ENCODE measurements around the gene ENTPD6.

The ENTPD6 gene

GRCh38 chr20:25203871-25204320 lies 8.4 kb downstream of the ENTPD6 start:
- Histone ChIP-seq H3K4me2 (ENCODE audit: low read length) (no peak overlapping the region), H3K27ac (ENCODE audit: low read depth, low read length) (no peak overlapping the region), H3K4ac (ENCODE audit: low read depth, low read length) (no peak overlapping the region), H3K4me1 (ENCODE audit: control insufficient read depth, low read depth, low read length) (no peaks in the 10 kb centered on the region), H3K9ac (ENCODE audit: low read length) (no peak overlapping the region), H2BK120ac (ENCODE audit: low read depth, low read length) (no peak overlapping the region), H3K36me3 (ENCODE audit: control insufficient read depth, insufficient read depth, low read length) (no peaks in the 10 kb centered on the region), H3K79me1 (ENCODE audit: low read length) (peaks cover 4% of the 10 kb centered on the region), H3K4me3 (ENCODE audit: low read length) (no peak overlapping the region), H2BK15ac (replicated peaks; ENCODE audit: low read depth) (no peak overlapping the region), H3K27me3 (ENCODE audit: insufficient read depth, low read length, poor library complexity) (no peaks in the 10 kb centered on the region), H3K23ac (ENCODE audit: low read length) (no peak overlapping the region), H2AK5ac (ENCODE audit: low read length) (no peak overlapping the region), H4K8ac (ENCODE audit: low read depth, low read length) (no peak overlapping the region), H4K5ac (ENCODE audit: low read length) (no peak overlapping the region), H3K18ac (ENCODE audit: low read length) (no peak overlapping the region), H3K79me2 (ENCODE audit: control insufficient read depth, insufficient read depth, low read length) (no peaks in the 10 kb centered on the region), H3K56ac (ENCODE audit: low read length) (no peak overlapping the region), H2BK5ac (ENCODE audit: low read length) (no peak overlapping the region)
- WGBS (ENCODE audit: extremely low coverage, insufficient coverage, low lambda C conversion rate): no CpG with 5 or more reads among the region's 1 CpG
- DNase-seq: no peak

DNA sequence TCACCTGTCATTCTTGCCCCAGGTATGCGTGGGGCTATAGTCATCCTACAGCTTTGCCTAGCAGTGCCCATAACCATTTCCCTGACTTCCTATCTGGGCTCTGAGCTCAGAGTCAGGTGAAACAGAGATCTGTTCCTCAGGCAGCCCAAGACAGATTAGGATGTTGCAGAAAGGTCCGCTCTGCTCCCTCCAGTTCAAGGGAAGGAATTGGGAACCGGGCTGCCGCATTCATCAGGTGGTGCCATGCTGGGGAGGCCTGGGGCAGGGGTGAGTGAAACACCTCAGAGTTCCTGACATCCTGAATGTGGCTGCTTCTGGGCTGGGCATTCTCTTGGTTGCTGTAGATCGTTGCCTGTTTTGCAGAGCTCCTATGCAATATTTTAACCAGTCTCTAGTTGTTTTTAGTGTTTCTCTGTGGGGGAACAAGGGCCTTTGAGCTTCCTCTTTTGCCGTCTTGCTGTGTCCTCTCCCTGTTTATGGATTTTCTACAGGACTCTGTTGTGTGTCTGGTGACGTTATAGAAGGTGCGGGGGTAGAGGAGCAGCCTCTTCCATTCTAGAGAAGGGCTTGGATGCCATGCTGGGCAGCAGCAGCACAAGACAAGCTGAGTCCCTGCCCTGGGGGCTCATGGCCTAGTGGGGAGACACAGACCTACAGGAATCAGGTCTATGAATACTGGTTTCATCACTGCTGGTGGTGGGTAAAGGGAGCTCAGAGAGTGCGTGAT lies 9.2 kb downstream of the ENTPD6 start:
- whole genome bisulfite sequencing (ENCODE audit: extremely low coverage, insufficient coverage, low lambda C conversion rate): no CpG with 5 or more reads among the region's 9 CpGs
- H3K4me1 ChIP-seq (ENCODE audit: control insufficient read depth, low read depth, low read length): no peaks in the 10 kb centered on the region
- H3K56ac ChIP-seq (ENCODE audit: low read length): no peak overlapping the region
- H3K18ac ChIP-seq (ENCODE audit: low read length): no peak overlapping the region
- H3K9ac ChIP-seq (ENCODE audit: low read length): no peak overlapping the region
- no peak overlapping the region for H3K4me3 ChIP-seq (ENCODE audit: low read length)
- no peak overlapping the region for H2BK5ac ChIP-seq (ENCODE audit: low read length)
- no peak for DNase-seq
- H2BK15ac ChIP-seq (replicated peaks; ENCODE audit: low read depth): no peak overlapping the region
- no peak overlapping the region for H3K4me2 ChIP-seq (ENCODE audit: low read length)
- no peak overlapping the region for H2BK120ac ChIP-seq (ENCODE audit: low read depth, low read length)
- no peak overlapping the region for H3K23ac ChIP-seq (ENCODE audit: low read length)
- no peak overlapping the region for H4K5ac ChIP-seq (ENCODE audit: low read length)
- no peaks in the 10 kb centered on the region for H3K79me2 ChIP-seq (ENCODE audit: control insufficient read depth, insufficient read depth, low read length)
- H3K79me1 ChIP-seq (ENCODE audit: low read length): peaks cover 4% of the 10 kb centered on the region
- no peak overlapping the region for H3K4ac ChIP-seq (ENCODE audit: low read depth, low read length)
- H3K27me3 ChIP-seq (ENCODE audit: insufficient read depth, low read length, poor library complexity): no peaks in the 10 kb centered on the region
- H4K8ac ChIP-seq (ENCODE audit: low read depth, low read length): no peak overlapping the region
- no peaks in the 10 kb centered on the region for H3K36me3 ChIP-seq (ENCODE audit: control insufficient read depth, insufficient read depth, low read length)
- H3K27ac ChIP-seq (ENCODE audit: low read depth, low read length): no peak overlapping the region
- no peak overlapping the region for H2AK5ac ChIP-seq (ENCODE audit: low read length)

DNA sequence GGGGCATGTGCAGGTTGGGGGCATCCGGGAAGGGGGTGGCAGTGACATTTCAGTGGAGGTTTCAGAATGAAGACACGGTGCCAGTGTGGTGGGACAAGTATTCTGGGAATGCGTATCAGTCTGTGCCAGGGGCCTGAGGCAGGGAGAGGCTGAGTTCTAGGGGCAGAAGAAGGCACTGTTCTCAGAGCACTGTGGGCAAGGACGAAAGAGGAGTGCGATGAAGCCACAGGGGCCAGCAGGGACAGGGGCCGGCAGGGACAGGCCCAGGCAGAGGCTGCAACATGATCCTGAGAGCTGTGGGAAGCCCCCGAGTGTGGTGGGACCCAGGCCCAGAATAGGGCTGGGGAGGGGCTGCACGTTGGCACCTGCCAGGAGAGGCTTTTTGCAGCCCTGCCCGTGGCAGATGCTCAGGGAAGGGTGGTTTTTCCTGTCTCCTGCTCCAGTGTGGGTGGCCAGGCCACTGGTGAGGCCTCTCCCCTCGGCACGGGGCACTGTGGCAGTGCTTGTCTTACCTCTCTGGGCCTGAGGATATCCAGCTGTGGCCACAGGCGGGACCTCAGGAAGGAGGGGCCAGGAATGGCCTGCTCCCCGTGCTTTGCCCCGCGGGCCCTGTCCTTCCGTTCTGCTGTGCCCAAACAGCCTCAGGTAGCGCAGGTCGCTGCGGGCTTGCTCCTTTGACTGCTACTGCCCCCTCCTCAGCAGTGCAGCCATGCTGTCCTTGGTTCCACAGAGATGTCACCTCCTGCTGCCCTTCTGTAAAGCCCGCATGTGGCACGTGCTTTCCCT lies 10.0 kb downstream of the ENTPD6 start:
- Histone ChIP-seq H3K79me2 (ENCODE audit: control insufficient read depth, insufficient read depth, low read length) (no peaks in the 10 kb centered on the region), H4K8ac (ENCODE audit: low read depth, low read length) (no peak overlapping the region), H4K5ac (ENCODE audit: low read length) (no peak overlapping the region), H3K4me3 (ENCODE audit: low read length) (no peak overlapping the region), H3K23ac (ENCODE audit: low read length) (no peak overlapping the region), H3K56ac (ENCODE audit: low read length) (no peak overlapping the region), H3K27me3 (ENCODE audit: insufficient read depth, low read length, poor library complexity) (no peaks in the 10 kb centered on the region), H3K36me3 (ENCODE audit: control insufficient read depth, insufficient read depth, low read length) (no peaks in the 10 kb centered on the region), H3K79me1 (ENCODE audit: low read length) (peaks cover 4% of the 10 kb centered on the region), H2AK5ac (ENCODE audit: low read length) (no peak overlapping the region), H3K4ac (ENCODE audit: low read depth, low read length) (no peak overlapping the region), H3K4me1 (ENCODE audit: control insufficient read depth, low read depth, low read length) (no peaks in the 10 kb centered on the region), H2BK120ac (ENCODE audit: low read depth, low read length) (no peak overlapping the region), H3K18ac (ENCODE audit: low read length) (no peak overlapping the region), H2BK5ac (ENCODE audit: low read length) (no peak overlapping the region), H3K4me2 (ENCODE audit: low read length) (no peak overlapping the region), H2BK15ac (replicated peaks; ENCODE audit: low read depth) (no peak overlapping the region), H3K27ac (ENCODE audit: low read depth, low read length) (no peak overlapping the region), H3K9ac (ENCODE audit: low read length) (no peak overlapping the region)
- WGBS (ENCODE audit: extremely low coverage, insufficient coverage, low lambda C conversion rate): no CpG with 5 or more reads among the region's 21 CpGs
- no peak for DNase-seq

- H3K4ac ChIP-seq (ENCODE audit: low read depth, low read length): no peak overlapping the region
- H4K8ac ChIP-seq (ENCODE audit: low read depth, low read length): no peak overlapping the region
- H3K79me2 ChIP-seq (ENCODE audit: control insufficient read depth, insufficient read depth, low read length): no peaks in the 10 kb centered on the region
- no peak overlapping the region for H3K18ac ChIP-seq (ENCODE audit: low read length)
- no CpG with 5 or more reads among the region's 9 CpGs for WGBS (ENCODE audit: extremely low coverage, insufficient coverage, low lambda C conversion rate)
- H2BK15ac ChIP-seq (replicated peaks; ENCODE audit: low read depth): no peak overlapping the region
- no peak overlapping the region for H4K5ac ChIP-seq (ENCODE audit: low read length)
- no peak overlapping the region for H3K4me3 ChIP-seq (ENCODE audit: low read length)
- H3K36me3 ChIP-seq (ENCODE audit: control insufficient read depth, insufficient read depth, low read length): no peaks in the 10 kb centered on the region
- no peak overlapping the region for H3K9ac ChIP-seq (ENCODE audit: low read length)
- H3K23ac ChIP-seq (ENCODE audit: low read length): no peak overlapping the region
- no peak overlapping the region for H2BK120ac ChIP-seq (ENCODE audit: low read depth, low read length)
- H3K79me1 ChIP-seq (ENCODE audit: low read length): peaks cover 4% of the 10 kb centered on the region
- no peak overlapping the region for H3K4me2 ChIP-seq (ENCODE audit: low read length)
- no peak overlapping the region for H2BK5ac ChIP-seq (ENCODE audit: low read length)
- H3K27ac ChIP-seq (ENCODE audit: low read depth, low read length): no peak overlapping the region
- H2AK5ac ChIP-seq (ENCODE audit: low read length): no peak overlapping the region
- no peaks in the 10 kb centered on the region for H3K4me1 ChIP-seq (ENCODE audit: control insufficient read depth, low read depth, low read length)
- DNase-seq: no peak
- no peak overlapping the region for H3K56ac ChIP-seq (ENCODE audit: low read length)
- no peaks in the 10 kb centered on the region for H3K27me3 ChIP-seq (ENCODE audit: insufficient read depth, low read length, poor library complexity)
These were observed 10.5 kb downstream of the ENTPD6 start for GRCh38 chr20:25206063-25206403.

DNA sequence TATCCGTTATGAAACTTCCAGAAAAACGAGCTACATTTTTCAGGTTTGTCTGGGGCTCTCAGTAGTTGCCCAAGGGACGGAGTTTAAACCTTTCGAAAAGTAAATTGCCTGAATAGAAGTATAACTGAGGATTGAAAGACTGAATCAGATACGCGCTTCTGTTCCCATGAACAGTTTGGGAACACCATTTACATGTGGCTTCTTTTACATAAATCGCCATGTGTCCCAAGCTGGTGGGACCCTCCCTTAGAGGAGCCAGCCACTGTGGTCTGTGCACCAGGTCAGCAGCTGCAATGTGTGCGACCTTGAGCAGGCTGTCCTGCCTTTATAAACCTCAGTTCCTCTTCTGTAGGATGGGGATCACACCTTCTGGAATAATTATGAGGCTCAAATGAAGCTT lies 11.0 kb downstream of the ENTPD6 start:
- Histone ChIP-seq H3K4me3 (ENCODE audit: low read length) (no peak overlapping the region), H3K9ac (ENCODE audit: low read length) (no peak overlapping the region), H3K23ac (ENCODE audit: low read length) (no peak overlapping the region), H3K4me2 (ENCODE audit: low read length) (no peak overlapping the region), H3K79me1 (ENCODE audit: low read length) (peaks cover 4% of the 10 kb centered on the region), H4K8ac (ENCODE audit: low read depth, low read length) (no peak overlapping the region), H3K56ac (ENCODE audit: low read length) (no peak overlapping the region), H3K27ac (ENCODE audit: low read depth, low read length) (no peak overlapping the region), H3K4ac (ENCODE audit: low read depth, low read length) (no peak overlapping the region), H2BK15ac (replicated peaks; ENCODE audit: low read depth) (no peak overlapping the region), H3K27me3 (ENCODE audit: insufficient read depth, low read length, poor library complexity) (no peaks in the 10 kb centered on the region), H2BK120ac (ENCODE audit: low read depth, low read length) (no peak overlapping the region), H3K4me1 (ENCODE audit: control insufficient read depth, low read depth, low read length) (no peaks in the 10 kb centered on the region), H3K36me3 (ENCODE audit: control insufficient read depth, insufficient read depth, low read length) (no peaks in the 10 kb centered on the region), H2BK5ac (ENCODE audit: low read length) (no peak overlapping the region), H3K18ac (ENCODE audit: low read length) (no peak overlapping the region), H4K5ac (ENCODE audit: low read length) (no peak overlapping the region), H3K79me2 (ENCODE audit: control insufficient read depth, insufficient read depth, low read length) (no peaks in the 10 kb centered on the region), H2AK5ac (ENCODE audit: low read length) (no peak overlapping the region)
- DNase-seq: no peak
- no CpG with 5 or more reads among the region's 8 CpGs for WGBS (ENCODE audit: extremely low coverage, insufficient coverage, low lambda C conversion rate)
